ENCODE results near the gene SMOC2. TPM values are rescaled to one million over a fixed set of nuclear protein-coding genes. Genes with fewer than 3 reads are reported as not detected.

Gene SMOC2
- total RNA-seq, 4 donors from 2014 or later = 45.8 to 130 (median 84.0) TPM

GRCh38 chr6:168411793-168412192, 29.2 kb upstream of the SMOC2 start:
- no peak overlapping the region for H3K4me3 ChIP-seq
- intact Hi-C loops (cut with DNase I) = no loop called here
- DNase-seq (ENCODE audit: extremely low spot score) = no peak
- peaks cover 0 to 28% (median 24%) of the 10 kb centered on the region in 4 donors for H3K4me1 ChIP-seq
- no peaks in the 10 kb centered on the region for H3K27me3 ChIP-seq
- TF ChIP-seq CTCF (IDR thresholded peaks at IDR 0.05) (no peak), POLR2A (IDR thresholded peaks at IDR 0.05; ENCODE audit: low read depth) (no peak), POLR2AphosphoS5 (IDR thresholded peaks at IDR 0.05) (no peak), EP300 (IDR thresholded peaks at IDR 0.05) (no peak)
- no peaks in the 10 kb centered on the region for H3K9me3 ChIP-seq
- H3K36me3 ChIP-seq = no peaks in the 10 kb centered on the region
- H3K27ac ChIP-seq (replicated peaks in 1 of 4) = no peak overlapping the region
- 85% methylated on average over 16 of the region's 28 CpGs for WGBS

DNA sequence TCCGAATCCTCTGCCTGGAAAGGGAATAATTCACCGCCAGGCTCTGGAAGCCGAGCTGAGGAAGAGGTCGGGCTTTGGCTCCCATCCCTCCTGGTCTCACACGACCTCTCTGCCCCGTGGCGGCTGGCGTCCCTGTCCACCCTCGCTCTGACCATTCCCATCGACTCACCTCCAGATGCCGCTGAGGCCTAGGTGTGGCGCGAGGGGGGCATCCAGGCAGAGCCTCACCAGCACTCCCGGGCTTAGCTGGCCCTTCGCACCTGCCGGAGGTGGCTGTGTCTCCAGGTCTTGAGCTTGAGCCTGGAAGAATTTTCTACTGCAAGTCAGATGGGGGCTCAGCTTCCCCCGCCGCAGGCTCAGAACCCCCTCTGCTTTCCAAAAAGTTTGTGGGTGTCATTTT, 28.5 kb upstream of the SMOC2 start:
- Histone ChIP-seq H3K9me3 (no peaks in the 10 kb centered on the region), H3K36me3 (no peaks in the 10 kb centered on the region), H3K4me3 (no peak overlapping the region), H3K4me1 (peaks cover 0 to 33% (median 27%) of the 10 kb centered on the region in 4 donors), H3K27me3 (no peaks in the 10 kb centered on the region), H3K27ac (replicated peaks in 1 of 4) (peak overlapping the region in 1 of 4 donors; percentile 14)
- DNase-seq (ENCODE audit: extremely low spot score) = no peak
- TF ChIP-seq CTCF (IDR thresholded peaks at IDR 0.05) (no peak), POLR2A (IDR thresholded peaks at IDR 0.05; ENCODE audit: low read depth) (no peak), EP300 (IDR thresholded peaks at IDR 0.05) (no peak), POLR2AphosphoS5 (IDR thresholded peaks at IDR 0.05) (no peak)
- WGBS = 85% methylated on average over 18 of the region's 18 CpGs
- intact Hi-C loops (cut with DNase I) = no loop called here

DNA sequence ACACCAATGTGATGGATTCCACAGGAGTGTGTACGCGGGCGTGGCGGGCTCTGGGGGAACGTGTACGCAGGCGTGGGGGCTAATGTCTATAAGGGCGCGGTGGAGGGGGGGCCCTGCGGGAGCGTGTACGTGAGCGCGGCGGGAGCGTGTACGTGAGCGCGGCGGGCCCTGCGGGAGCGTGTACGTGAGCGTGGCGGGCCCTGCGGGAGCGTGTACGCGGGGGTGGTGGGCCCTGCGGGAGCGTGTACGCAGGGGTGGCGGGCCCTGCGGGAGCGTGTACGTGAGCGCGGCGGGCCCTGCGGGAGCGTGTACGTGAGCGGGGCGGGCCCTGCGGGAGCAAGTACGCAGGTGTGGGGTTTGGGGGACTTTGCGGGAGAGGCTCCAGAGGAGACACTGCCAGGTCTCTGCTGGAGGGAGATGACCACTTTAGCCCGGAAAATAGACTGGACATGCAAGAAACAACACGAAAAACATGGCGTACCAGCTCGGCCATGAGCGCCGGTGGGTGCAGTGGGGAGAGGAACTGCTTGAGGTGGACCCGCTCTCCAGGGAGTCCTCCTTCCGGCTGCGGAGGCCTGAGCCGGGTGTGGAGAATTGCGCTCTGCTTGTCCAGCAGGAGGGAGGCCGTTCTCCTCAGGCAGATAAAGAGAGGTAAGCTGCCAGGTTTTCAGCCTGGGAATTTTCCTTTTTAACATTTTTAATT, 27.8 kb upstream of the SMOC2 start:
- Histone ChIP-seq H3K9me3 (no peaks in the 10 kb centered on the region), H3K27me3 (no peaks in the 10 kb centered on the region), H3K27ac (replicated peaks in 1 of 4) (no peak overlapping the region), H3K4me3 (no peak overlapping the region), H3K36me3 (no peaks in the 10 kb centered on the region), H3K4me1 (peaks cover 0 to 39% (median 30%) of the 10 kb centered on the region in 4 donors)
- no peak for DNase-seq (ENCODE audit: extremely low spot score)
- 96% methylated on average over 58 of the region's 59 CpGs for WGBS
- intact Hi-C loops (cut with DNase I) = no loop called here
- no peak for TF ChIP-seq POLR2A (IDR thresholded peaks at IDR 0.05; ENCODE audit: low read depth)
- TF ChIP-seq CTCF (IDR thresholded peaks at IDR 0.05) = no peak
- TF ChIP-seq POLR2AphosphoS5 (IDR thresholded peaks at IDR 0.05) = no peak
- no peak for TF ChIP-seq EP300 (IDR thresholded peaks at IDR 0.05)

DNA sequence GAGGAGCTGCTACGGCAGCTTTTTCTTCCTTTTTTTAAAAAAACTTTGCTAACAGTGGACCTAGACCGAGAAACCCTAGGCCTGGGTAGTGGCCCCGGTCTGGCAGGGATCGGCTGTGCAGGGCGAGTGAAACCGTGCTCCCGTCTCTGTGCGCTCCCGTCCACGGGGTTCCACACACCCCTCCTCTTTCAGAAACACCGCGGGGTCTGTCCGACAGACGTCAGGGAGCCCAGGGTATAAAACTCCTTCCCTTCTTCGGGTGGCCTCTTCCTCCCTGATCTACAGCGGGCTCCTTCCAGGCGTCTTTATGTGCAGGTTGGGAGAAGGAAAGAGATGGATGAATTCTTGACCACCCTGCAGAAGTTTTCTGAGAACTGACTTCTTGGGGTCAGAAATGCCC, 27.1 kb upstream of the SMOC2 start:
- WGBS = 90% methylated on average over 17 of the region's 17 CpGs
- intact Hi-C loops (cut with DNase I) = no loop called here
- no peak overlapping the region for H3K4me3 ChIP-seq
- no peak overlapping the region for H3K27ac ChIP-seq (replicated peaks in 1 of 4)
- no peak for DNase-seq (ENCODE audit: extremely low spot score)
- H3K27me3 ChIP-seq = no peaks in the 10 kb centered on the region
- peaks cover 0 to 44% (median 35%) of the 10 kb centered on the region in 4 donors for H3K4me1 ChIP-seq
- H3K36me3 ChIP-seq = no peaks in the 10 kb centered on the region
- no peaks in the 10 kb centered on the region for H3K9me3 ChIP-seq
- TF ChIP-seq CTCF (IDR thresholded peaks at IDR 0.05) = no peak
- TF ChIP-seq POLR2AphosphoS5 (IDR thresholded peaks at IDR 0.05) = no peak
- TF ChIP-seq POLR2A (IDR thresholded peaks at IDR 0.05; ENCODE audit: low read depth) = no peak
- TF ChIP-seq EP300 (IDR thresholded peaks at IDR 0.05) = no peak
